ENCODE results near the gene CCDC157. TPM values are rescaled to one million over a fixed set of nuclear protein-coding genes. Genes with fewer than 3 reads are reported as not detected.

CCDC157 gene
- total and polyA plus RNA-seq, 11 donors = 0.42 to 1.7 (median 1.1) TPM

- no peaks in the 10 kb centered on the region for H3K27me3 ChIP-seq
- WGBS, 4 donors = 45 to 58% (median 50%) methylated on average over 10 to 16 of the region's 16 CpGs
- DNase-seq = peak; percentile 72 to 87 (median 82)
- peak overlapping the region in 8 of 12 donors; percentile 21 to 70 (median 58) for H3K27ac ChIP-seq
- H3K9me3 ChIP-seq = no peaks in the 10 kb centered on the region
- peaks cover 0 to 50% (median 23%) of the 10 kb centered on the region in 12 donors for H3K4me1 ChIP-seq
- intact Hi-C loops (cut with DNase I) = loop anchor here in 1 of 10 donors (5.0 kb wide), 1 partner anchor 49 kb away; no protein-coding TSS in a partner anchor
- H3K4me3 ChIP-seq = no peak overlapping the region
- peaks cover 7 to 100% (median 100%) of the 10 kb centered on the region in 9 donors for H3K36me3 ChIP-seq
- ATAC-seq = peak; percentile 88 to 91 (median 90)
- TF ChIP-seq POLR2A (IDR thresholded peaks at IDR 0.05) (no peak), CTCF (IDR thresholded peaks at IDR 0.05) (no peak)
Measured at GRCh38 chr22:30340911-30341685, 15.7 kb upstream of the CCDC157 start.

DNA sequence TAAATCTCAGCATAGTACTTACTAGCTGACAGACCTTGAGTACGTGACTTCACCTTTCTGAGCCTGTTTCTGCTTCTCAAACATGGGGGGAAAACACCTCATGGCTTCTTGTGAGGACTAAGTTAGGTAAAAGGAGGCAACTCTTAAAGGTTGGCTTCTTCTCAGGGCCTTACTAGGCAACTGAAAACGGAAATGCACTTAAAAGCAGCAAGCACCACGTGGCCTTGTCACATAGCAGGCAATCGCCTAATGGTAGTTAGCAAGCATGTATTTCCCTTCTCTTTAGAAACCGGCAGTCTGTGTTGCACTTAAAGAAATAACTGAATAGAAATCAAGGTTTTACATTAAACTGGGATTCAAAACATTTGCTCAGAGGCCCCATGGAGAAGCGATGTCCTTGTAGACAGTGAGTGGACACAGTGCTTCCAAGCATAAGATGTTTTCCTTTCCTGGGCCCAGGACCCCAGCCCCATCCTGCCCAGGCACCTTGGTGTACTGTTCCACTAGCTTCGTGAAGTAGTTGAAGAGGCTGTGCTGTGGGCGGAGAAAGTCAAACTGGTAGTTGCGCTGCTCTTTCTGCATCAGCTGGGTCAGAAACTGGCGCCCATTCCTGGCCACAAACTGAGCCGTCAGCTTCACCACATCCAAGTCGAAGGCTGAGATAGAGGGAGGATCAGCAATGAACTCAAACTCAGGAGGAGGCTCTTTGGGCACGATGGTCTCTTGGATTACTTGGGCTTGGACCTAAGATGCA, 12.2 kb upstream of the CCDC157 start:
- WGBS, 4 donors = 90 to 96% (median 92%) methylated on average over 13 of the region's 13 CpGs
- no peaks in the 10 kb centered on the region for H3K27me3 ChIP-seq
- intact Hi-C loops (cut with DNase I) = loop anchor here in 1 of 10 donors (5.0 kb wide), 1 partner anchor 52 kb away; no protein-coding TSS in a partner anchor
- no peak overlapping the region for H3K27ac ChIP-seq
- no peak overlapping the region for H3K4me3 ChIP-seq
- ATAC-seq (no peak), DNase-seq (no peak)
- TF ChIP-seq CTCF (IDR thresholded peaks at IDR 0.05) (no peak), POLR2A (IDR thresholded peaks at IDR 0.05) (no peak)
- peaks cover 0 to 36% (median 20%) of the 10 kb centered on the region in 12 donors for H3K4me1 ChIP-seq
- H3K36me3 ChIP-seq = peaks cover 7 to 100% (median 98%) of the 10 kb centered on the region in 9 donors
- H3K9me3 ChIP-seq = no peaks in the 10 kb centered on the region

- WGBS, 4 donors = 73 to 80% (median 78%) methylated on average over 5 of the region's 5 CpGs
- Histone ChIP-seq H3K27ac (no peak overlapping the region), H3K36me3 (peaks cover 3 to 100% (median 98%) of the 10 kb centered on the region in 9 donors), H3K4me1 (peaks cover 0 to 18% (median 3%) of the 10 kb centered on the region in 12 donors), H3K9me3 (no peaks in the 10 kb centered on the region), H3K4me3 (no peak overlapping the region), H3K27me3 (no peaks in the 10 kb centered on the region)
- ATAC-seq = no peak
- intact Hi-C loops (cut with DNase I) = no loop called here
- no peak for TF ChIP-seq POLR2A (IDR thresholded peaks at IDR 0.05)
- no peak for TF ChIP-seq CTCF (IDR thresholded peaks at IDR 0.05)
- no peak for DNase-seq
Measured at GRCh38 chr22:30347255-30347892, 9.4 kb upstream of the CCDC157 start.
